ENCODE data around the gene RAD51D.
A peak's percentile ranks its signal among the peaks of the same experiment; 100 is the strongest.
"Not testable (repeated sequence)": the region's sequence is repeated elsewhere in the genome, so short reads cannot be mapped to it uniquely, and the experiment has no call there.

The RAD51D gene

GRCh38 chr17:35094902-35095301 lies 24.8 kb downstream of the RAD51D start:
- H3K9me3 ChIP-seq, result no peaks in the 10 kb centered on the region

DNA sequence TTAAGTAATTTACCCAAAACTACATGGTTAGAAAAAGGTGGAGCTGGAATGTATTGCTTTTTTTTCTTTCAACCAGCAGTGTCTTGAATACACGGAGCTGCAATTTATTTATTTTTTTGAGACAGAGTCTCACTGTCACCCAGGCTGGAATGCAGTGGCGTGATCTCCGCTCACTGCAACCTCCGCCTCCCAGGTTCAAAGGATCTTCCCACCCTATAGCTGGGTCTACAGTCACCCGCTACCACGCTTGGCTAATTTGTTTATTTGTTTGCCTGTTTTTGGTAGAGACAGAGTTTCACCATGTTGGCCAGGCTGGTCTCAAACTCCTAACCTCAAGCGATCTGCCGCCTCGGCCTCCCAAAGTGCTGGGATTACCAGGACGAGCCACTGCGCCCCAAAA lies 29.0 kb downstream of the RAD51D start:
- not testable (repeated sequence) for H3K4me1 ChIP-seq; DNase-seq; H3K9me3 ChIP-seq; H3K36me3 ChIP-seq; H3K4me3 ChIP-seq (ENCODE audit: low read depth, low read length); H3K27me3 ChIP-seq

More at GRCh38 chr17:35094902-35095301, 24.8 kb downstream of the RAD51D start:
- TF ChIP-seq, protein P1, sequence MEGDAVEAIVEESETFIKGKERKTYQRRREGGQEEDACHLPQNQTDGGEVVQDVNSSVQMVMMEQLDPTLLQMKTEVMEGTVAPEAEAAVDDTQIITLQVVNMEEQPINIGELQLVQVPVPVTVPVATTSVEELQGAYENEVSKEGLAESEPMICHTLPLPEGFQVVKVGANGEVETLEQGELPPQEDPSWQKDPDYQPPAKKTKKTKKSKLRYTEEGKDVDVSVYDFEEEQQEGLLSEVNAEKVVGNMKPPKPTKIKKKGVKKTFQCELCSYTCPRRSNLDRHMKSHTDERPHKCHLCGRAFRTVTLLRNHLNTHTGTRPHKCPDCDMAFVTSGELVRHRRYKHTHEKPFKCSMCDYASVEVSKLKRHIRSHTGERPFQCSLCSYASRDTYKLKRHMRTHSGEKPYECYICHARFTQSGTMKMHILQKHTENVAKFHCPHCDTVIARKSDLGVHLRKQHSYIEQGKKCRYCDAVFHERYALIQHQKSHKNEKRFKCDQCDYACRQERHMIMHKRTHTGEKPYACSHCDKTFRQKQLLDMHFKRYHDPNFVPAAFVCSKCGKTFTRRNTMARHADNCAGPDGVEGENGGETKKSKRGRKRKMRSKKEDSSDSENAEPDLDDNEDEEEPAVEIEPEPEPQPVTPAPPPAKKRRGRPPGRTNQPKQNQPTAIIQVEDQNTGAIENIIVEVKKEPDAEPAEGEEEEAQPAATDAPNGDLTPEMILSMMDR (IDR thresholded peaks at IDR 0.05; ENCODE audit: low read depth, low read length), result no peak
- no peaks in the 10 kb centered on the region for H3K36me3 ChIP-seq
- no peak for DNase-seq
- H3K27me3 ChIP-seq, result no peaks in the 10 kb centered on the region
- H3K4me1 ChIP-seq, result no peaks in the 10 kb centered on the region
- H3K4me3 ChIP-seq (ENCODE audit: low read depth, low read length), result no peak overlapping the region

- peak; percentile 22 for DNase-seq
- TF ChIP-seq, protein P1 (IDR thresholded peaks at IDR 0.05; ENCODE audit: low read depth, low read length), result no peak
- no peaks in the 10 kb centered on the region for H3K4me1 ChIP-seq
- H3K36me3 ChIP-seq, result no peaks in the 10 kb centered on the region
- H3K27me3 ChIP-seq, result no peaks in the 10 kb centered on the region
- H3K4me3 ChIP-seq (ENCODE audit: low read depth, low read length), result peak overlapping the region; percentile 60
- H3K9me3 ChIP-seq, result no peaks in the 10 kb centered on the region
Measured at GRCh38 chr17:35089586-35090296, 29.9 kb downstream of the RAD51D start.

GRCh38 chr17:35088881-35089585 lies 30.6 kb downstream of the RAD51D start:
- Histone ChIP-seq H3K4me3 (ENCODE audit: low read depth, low read length) (peak overlapping the region; percentile 90), H3K4me1 (no peaks in the 10 kb centered on the region), H3K9me3 (no peaks in the 10 kb centered on the region), H3K27me3 (no peaks in the 10 kb centered on the region), H3K36me3 (no peaks in the 10 kb centered on the region)
- DNase-seq, result peak; percentile 89
- TF ChIP-seq, protein P1 (IDR thresholded peaks at IDR 0.05; ENCODE audit: low read depth, low read length), result peak; percentile 57

GRCh38 chr17:35088356-35088880 lies 31.2 kb downstream of the RAD51D start:
- TF ChIP-seq, protein P1 (IDR thresholded peaks at IDR 0.05; ENCODE audit: low read depth, low read length), result no peak
- H3K4me1 ChIP-seq, result no peaks in the 10 kb centered on the region
- DNase-seq, result peak; percentile 42
- no peaks in the 10 kb centered on the region for H3K9me3 ChIP-seq
- no peaks in the 10 kb centered on the region for H3K27me3 ChIP-seq
- H3K4me3 ChIP-seq (ENCODE audit: low read depth, low read length), result peak overlapping the region; percentile 90
- H3K36me3 ChIP-seq, result no peaks in the 10 kb centered on the region

GRCh38 chr17:35087731-35088355 lies 31.8 kb downstream of the RAD51D start:
- no peak for DNase-seq
- Histone ChIP-seq H3K4me3 (ENCODE audit: low read depth, low read length) (peak overlapping the region; percentile 90), H3K27me3 (no peaks in the 10 kb centered on the region), H3K36me3 (no peaks in the 10 kb centered on the region), H3K9me3 (no peaks in the 10 kb centered on the region), H3K4me1 (no peaks in the 10 kb centered on the region)
- TF ChIP-seq, protein P1 (IDR thresholded peaks at IDR 0.05; ENCODE audit: low read depth, low read length), result no peak

Data from BE2C (cell line).